Measurements from ENCODE around the gene SLC17A5. TPM values are rescaled to one million over a fixed set of nuclear protein-coding genes. Genes with fewer than 3 reads are reported as not detected.
"Not testable (repeated sequence)": the region's sequence is repeated elsewhere in the genome, so short reads cannot be mapped to it uniquely, and the experiment has no call there.

Gene SLC17A5
- total RNA-seq, 1 experiment from 2014 or later, result 10.8 TPM

GRCh38 chr6:73666393-73666792, 12.6 kb upstream of the SLC17A5 start:
- DNase-seq (ENCODE audit: low spot score), result no peak

- DNase-seq (ENCODE audit: low spot score), result peak; percentile 49
These were observed 12.0 kb upstream of the SLC17A5 start for GRCh38 chr6:73665686-73666319.

- no peak for DNase-seq (ENCODE audit: low spot score)
These were observed 10.9 kb upstream of the SLC17A5 start for GRCh38 chr6:73664701-73665100.

- no peak for DNase-seq (ENCODE audit: low spot score)
These were observed 3.4 kb upstream of the SLC17A5 start for GRCh38 chr6:73657201-73657600.

- no peak for DNase-seq (ENCODE audit: low spot score)
These were observed 2.8 kb upstream of the SLC17A5 start for GRCh38 chr6:73656531-73657145.

- no peak for DNase-seq (ENCODE audit: low spot score)
These were observed 1.6 kb upstream of the SLC17A5 start for GRCh38 chr6:73655341-73655917.

GRCh38 chr6:73652637-73653570, 888 bp downstream of the SLC17A5 start:
- peak; percentile 79 for DNase-seq (ENCODE audit: low spot score)

- DNase-seq (ENCODE audit: low spot score), result no peak
These were observed 4.0 kb downstream of the SLC17A5 start for GRCh38 chr6:73649783-73650182.

GRCh38 chr6:73648166-73648565, 5.6 kb downstream of the SLC17A5 start:
- DNase-seq (ENCODE audit: low spot score), result no peak

- DNase-seq (ENCODE audit: low spot score), result no peak
These were observed 8.7 kb downstream of the SLC17A5 start for GRCh38 chr6:73644941-73645591.

GRCh38 chr6:73644030-73644429, 9.8 kb downstream of the SLC17A5 start:
- DNase-seq (ENCODE audit: low spot score), result no peak

- no peak for DNase-seq (ENCODE audit: low spot score)
These were observed 11.3 kb downstream of the SLC17A5 start for GRCh38 chr6:73642530-73642929.

GRCh38 chr6:73640179-73640750, 13.5 kb downstream of the SLC17A5 start:
- no peak for DNase-seq (ENCODE audit: low spot score)

- DNase-seq (ENCODE audit: low spot score), result no peak
These were observed 14.8 kb downstream of the SLC17A5 start for GRCh38 chr6:73639040-73639439.

- no peak for DNase-seq (ENCODE audit: low spot score)
These were observed 16.4 kb downstream of the SLC17A5 start for GRCh38 chr6:73637404-73637803.

- DNase-seq (ENCODE audit: low spot score), result no peak
These were observed 17.7 kb downstream of the SLC17A5 start for GRCh38 chr6:73636048-73636447.

- no peak for DNase-seq (ENCODE audit: low spot score)
These were observed 21.4 kb downstream of the SLC17A5 start for GRCh38 chr6:73632346-73632745.

- DNase-seq (ENCODE audit: low spot score), result no peak
These were observed 21.9 kb downstream of the SLC17A5 start for GRCh38 chr6:73631849-73632248.

GRCh38 chr6:73630401-73630800, 23.4 kb downstream of the SLC17A5 start:
- no peak for DNase-seq (ENCODE audit: low spot score)

- no peak for DNase-seq (ENCODE audit: low spot score)
These were observed 28.9 kb downstream of the SLC17A5 start for GRCh38 chr6:73624896-73625295.

GRCh38 chr6:73623480-73623879, 30.3 kb downstream of the SLC17A5 start:
- not testable (repeated sequence) for DNase-seq (ENCODE audit: low spot score)
